ENCODE results near the gene METTL17.
"Not testable (repeated sequence)": the region's sequence is repeated elsewhere in the genome, so short reads cannot be mapped to it uniquely, and the experiment has no call there.

METTL17 gene

GRCh38 chr14:20976291-20976690, 13.5 kb upstream of the METTL17 start:
- Histone ChIP-seq H3K4me1 (ENCODE audit: insufficient read depth, low read length) (peaks cover 4% of the 10 kb centered on the region), H3K27me3 (ENCODE audit: insufficient read depth, low read length) (peaks cover 14% of the 10 kb centered on the region), H2AFZ (ENCODE audit: low read depth, low read length) (no peak overlapping the region), H3K9me3 (ENCODE audit: low read length) (no peaks in the 10 kb centered on the region), H3K4me3 (ENCODE audit: low read length) (no peak overlapping the region), H3K36me3 (ENCODE audit: insufficient read depth, low read length) (no peaks in the 10 kb centered on the region)

DNA sequence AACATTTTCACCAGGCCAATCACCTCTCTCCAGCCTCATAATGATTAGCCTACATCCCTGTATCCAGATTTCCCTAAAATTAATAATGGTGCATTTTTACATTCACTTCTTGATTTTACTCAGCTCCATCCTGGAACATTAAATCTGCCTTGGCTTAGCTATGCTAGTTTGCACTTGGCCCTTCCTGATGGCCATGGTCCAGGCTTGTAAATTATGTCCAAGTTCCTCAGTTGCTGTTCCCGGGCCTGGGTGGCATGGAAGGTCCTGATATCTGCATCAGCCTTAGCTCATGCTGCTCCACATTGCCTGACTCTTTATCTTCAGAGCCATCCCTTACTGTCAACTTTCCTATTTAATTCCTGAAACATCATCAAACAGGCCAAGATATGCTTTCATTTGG, 11.1 kb upstream of the METTL17 start:
- H3K4me3 ChIP-seq (ENCODE audit: low read length) = no peak overlapping the region
- H3K36me3 ChIP-seq (ENCODE audit: insufficient read depth, low read length) = no peaks in the 10 kb centered on the region
- H2AFZ ChIP-seq (ENCODE audit: low read depth, low read length) = no peak overlapping the region
- H3K9me3 ChIP-seq (ENCODE audit: low read length) = no peaks in the 10 kb centered on the region
- H3K27me3 ChIP-seq (ENCODE audit: insufficient read depth, low read length) = peaks cover 14% of the 10 kb centered on the region
- H3K4me1 ChIP-seq (ENCODE audit: insufficient read depth, low read length) = no peaks in the 10 kb centered on the region

GRCh38 chr14:20980906-20981305, 8.9 kb upstream of the METTL17 start:
- Histone ChIP-seq H2AFZ (ENCODE audit: low read depth, low read length) (no peak overlapping the region), H3K4me3 (ENCODE audit: low read length) (no peak overlapping the region), H3K9me3 (ENCODE audit: low read length) (no peaks in the 10 kb centered on the region), H3K36me3 (ENCODE audit: insufficient read depth, low read length) (no peaks in the 10 kb centered on the region), H3K4me1 (ENCODE audit: insufficient read depth, low read length) (no peaks in the 10 kb centered on the region), H3K27me3 (ENCODE audit: insufficient read depth, low read length) (peaks cover 14% of the 10 kb centered on the region)

- H3K9me3 ChIP-seq (ENCODE audit: low read length) = no peaks in the 10 kb centered on the region
- H3K4me3 ChIP-seq (ENCODE audit: low read length) = no peak overlapping the region
These were observed 7.0 kb upstream of the METTL17 start for GRCh38 chr14:20982646-20983369.

DNA sequence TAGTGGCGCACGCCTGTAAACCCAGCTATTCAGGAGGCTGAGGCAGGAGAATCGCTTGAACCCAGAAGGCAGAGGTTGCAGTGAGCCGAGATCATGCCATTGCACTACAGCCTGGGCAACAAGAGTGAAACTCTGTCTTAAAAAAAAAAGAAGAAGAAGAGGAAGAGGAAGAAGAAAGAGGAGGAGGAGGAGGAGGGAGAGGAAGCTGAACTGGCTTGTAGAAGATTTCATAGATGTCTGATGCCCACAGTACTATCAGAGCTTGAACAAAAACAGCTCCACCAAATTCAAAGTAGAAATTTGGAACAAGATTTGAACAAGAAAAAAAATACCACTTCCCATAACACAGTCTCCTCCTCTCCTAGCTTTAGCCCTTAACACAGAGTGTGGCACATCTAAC, 4.1 kb upstream of the METTL17 start:
- H3K36me3 ChIP-seq (ENCODE audit: insufficient read depth, low read length); H3K4me1 ChIP-seq (ENCODE audit: insufficient read depth, low read length); H3K9me3 ChIP-seq (ENCODE audit: low read length); H3K4me3 ChIP-seq (ENCODE audit: low read length); H3K27me3 ChIP-seq (ENCODE audit: insufficient read depth, low read length); H2AFZ ChIP-seq (ENCODE audit: low read depth, low read length): not testable (repeated sequence)

More at GRCh38 chr14:20982646-20983369, 7.0 kb upstream of the METTL17 start:
- Histone ChIP-seq H3K4me1 (ENCODE audit: insufficient read depth, low read length) (no peaks in the 10 kb centered on the region), H3K27me3 (ENCODE audit: insufficient read depth, low read length) (peaks cover 10% of the 10 kb centered on the region), H2AFZ (ENCODE audit: low read depth, low read length) (no peak overlapping the region), H3K36me3 (ENCODE audit: insufficient read depth, low read length) (no peaks in the 10 kb centered on the region)

- Histone ChIP-seq H3K4me1 (ENCODE audit: insufficient read depth, low read length) (peaks cover 14% of the 10 kb centered on the region), H3K9me3 (ENCODE audit: low read length) (no peaks in the 10 kb centered on the region)
These were observed 3.0 kb upstream of the METTL17 start for GRCh38 chr14:20986811-20987210.

DNA sequence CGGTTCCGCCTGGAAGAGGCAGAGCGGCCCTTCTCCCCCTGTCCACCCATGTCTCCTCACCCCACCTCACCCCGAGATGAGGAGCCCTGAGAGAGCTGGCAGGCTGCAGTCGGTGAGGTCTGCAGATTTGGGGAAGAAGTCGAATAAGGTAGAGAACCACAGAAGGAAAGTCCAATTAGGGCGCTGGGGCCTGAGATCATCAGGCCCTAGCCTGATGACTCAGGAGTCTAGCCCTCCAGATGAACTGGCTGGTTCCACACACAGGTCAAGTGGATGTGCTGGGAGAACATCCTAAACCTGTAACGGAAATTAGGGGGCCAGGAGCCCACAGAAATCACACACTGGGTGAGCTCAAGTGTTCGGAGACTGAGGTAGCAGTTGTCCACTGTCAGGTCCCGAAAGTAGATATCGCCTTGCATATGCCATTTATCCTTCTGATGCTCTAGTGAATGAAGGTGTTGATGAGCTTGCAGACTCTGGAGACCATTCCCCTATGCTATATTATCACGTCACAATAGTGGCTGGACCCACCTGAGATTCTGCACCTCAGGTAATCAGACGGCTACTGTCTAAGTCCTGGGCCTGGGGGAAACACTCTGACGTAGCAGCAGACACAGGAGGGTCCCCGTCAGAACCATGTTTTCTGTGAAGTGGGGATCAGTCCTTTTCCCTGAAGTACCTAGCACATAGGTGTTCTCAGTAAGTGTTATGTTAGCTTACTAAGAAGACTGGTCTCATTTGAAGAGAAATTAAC, 886 bp upstream of the METTL17 start:
- H3K4me3 ChIP-seq (ENCODE audit: low read length) = peak overlapping the region; percentile 96
- H2AFZ ChIP-seq (ENCODE audit: low read depth, low read length) = peak overlapping the region; percentile 12
- H3K9me3 ChIP-seq (ENCODE audit: low read length) = no peaks in the 10 kb centered on the region
- peaks cover 14% of the 10 kb centered on the region for H3K4me1 ChIP-seq (ENCODE audit: insufficient read depth, low read length)
- peaks cover 19% of the 10 kb centered on the region for H3K36me3 ChIP-seq (ENCODE audit: insufficient read depth, low read length)
- H3K27me3 ChIP-seq (ENCODE audit: insufficient read depth, low read length) = no peaks in the 10 kb centered on the region

More at GRCh38 chr14:20986811-20987210, 3.0 kb upstream of the METTL17 start:
- Histone ChIP-seq H3K4me3 (ENCODE audit: low read length) (no peak overlapping the region), H3K36me3 (ENCODE audit: insufficient read depth, low read length) (peaks cover 3% of the 10 kb centered on the region), H2AFZ (ENCODE audit: low read depth, low read length) (no peak overlapping the region), H3K27me3 (ENCODE audit: insufficient read depth, low read length) (no peaks in the 10 kb centered on the region)

DNA sequence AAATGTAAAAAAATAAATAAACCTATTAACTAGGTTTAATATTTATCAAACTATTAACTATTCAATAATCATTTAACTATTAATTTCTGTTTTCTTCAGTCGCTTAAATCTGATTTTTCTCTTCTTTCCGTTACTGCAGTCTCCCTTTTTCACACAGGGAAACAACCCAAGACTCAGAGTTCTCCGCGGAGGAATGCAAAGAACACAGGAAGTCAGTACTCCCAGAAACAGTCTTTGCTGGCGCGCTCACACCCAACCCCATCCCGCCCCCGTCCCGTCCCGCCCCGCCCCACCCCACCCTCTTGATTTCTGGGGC, 351 bp upstream of the METTL17 start:
- Histone ChIP-seq H3K4me1 (ENCODE audit: insufficient read depth, low read length) (peaks cover 14% of the 10 kb centered on the region), H3K27me3 (ENCODE audit: insufficient read depth, low read length) (no peaks in the 10 kb centered on the region), H3K36me3 (ENCODE audit: insufficient read depth, low read length) (peaks cover 24% of the 10 kb centered on the region), H3K4me3 (ENCODE audit: low read length) (peak overlapping the region; percentile 96), H3K9me3 (ENCODE audit: low read length) (no peaks in the 10 kb centered on the region), H2AFZ (ENCODE audit: low read depth, low read length) (peak overlapping the region; percentile 12)

DNA sequence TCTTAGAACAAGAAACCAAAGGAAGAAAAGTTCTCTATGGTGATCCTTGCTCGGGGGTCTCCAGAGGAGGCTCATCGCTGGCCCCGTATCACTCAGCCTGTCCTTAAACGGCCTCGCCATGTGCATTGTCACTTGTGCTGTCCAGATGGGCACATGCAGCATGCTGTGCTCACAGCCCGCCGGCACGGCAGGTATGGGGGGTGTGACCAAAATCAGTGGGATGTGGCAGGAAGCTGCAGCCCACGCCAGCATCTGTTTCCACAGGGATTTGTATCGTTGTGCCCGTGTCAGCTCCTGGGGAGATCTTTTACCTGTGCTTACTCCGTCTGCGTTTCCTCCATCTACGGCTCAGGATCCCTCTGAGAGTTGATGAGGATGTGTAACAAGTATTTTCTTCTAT, 6.7 kb downstream of the METTL17 start:
- Histone ChIP-seq H3K36me3 (ENCODE audit: insufficient read depth, low read length) (peaks cover 53% of the 10 kb centered on the region), H3K4me1 (ENCODE audit: insufficient read depth, low read length) (peaks cover under 1% of the 10 kb centered on the region), H3K4me3 (ENCODE audit: low read length) (no peak overlapping the region), H3K27me3 (ENCODE audit: insufficient read depth, low read length) (no peaks in the 10 kb centered on the region), H3K9me3 (ENCODE audit: low read length) (no peaks in the 10 kb centered on the region), H2AFZ (ENCODE audit: low read depth, low read length) (no peak overlapping the region)

- Histone ChIP-seq H2AFZ (ENCODE audit: low read depth, low read length) (no peak overlapping the region), H3K27me3 (ENCODE audit: insufficient read depth, low read length) (no peaks in the 10 kb centered on the region), H3K4me1 (ENCODE audit: insufficient read depth, low read length) (no peaks in the 10 kb centered on the region), H3K9me3 (ENCODE audit: low read length) (no peaks in the 10 kb centered on the region), H3K4me3 (ENCODE audit: low read length) (no peak overlapping the region), H3K36me3 (ENCODE audit: insufficient read depth, low read length) (peaks cover 47% of the 10 kb centered on the region)
These were observed 7.3 kb downstream of the METTL17 start for GRCh38 chr14:20997115-20997514.

DNA sequence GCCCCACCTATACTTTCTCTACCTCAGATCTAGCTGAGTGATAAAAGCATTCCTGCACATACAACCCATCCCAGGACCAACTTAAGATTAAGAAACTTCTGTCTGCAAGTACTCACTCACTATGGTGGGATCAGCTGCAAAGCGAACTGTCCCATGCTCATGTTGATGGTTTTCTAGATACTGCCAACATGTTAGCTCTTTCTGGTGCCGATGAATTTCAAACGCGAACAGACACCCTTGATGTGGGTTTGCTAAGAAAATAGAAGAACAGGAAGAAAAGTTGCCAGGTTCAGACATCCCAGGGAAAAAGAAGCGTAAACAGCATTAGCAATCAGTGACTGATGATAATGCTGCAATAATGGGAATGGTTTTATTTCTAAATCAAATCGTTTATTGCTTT, 7.8 kb downstream of the METTL17 start:
- Histone ChIP-seq H3K9me3 (ENCODE audit: low read length) (no peaks in the 10 kb centered on the region), H2AFZ (ENCODE audit: low read depth, low read length) (no peak overlapping the region), H3K4me3 (ENCODE audit: low read length) (no peak overlapping the region), H3K4me1 (ENCODE audit: insufficient read depth, low read length) (no peaks in the 10 kb centered on the region), H3K36me3 (ENCODE audit: insufficient read depth, low read length) (peaks cover 43% of the 10 kb centered on the region), H3K27me3 (ENCODE audit: insufficient read depth, low read length) (no peaks in the 10 kb centered on the region)

- no peaks in the 10 kb centered on the region for H3K9me3 ChIP-seq (ENCODE audit: low read length)
- no peaks in the 10 kb centered on the region for H3K4me1 ChIP-seq (ENCODE audit: insufficient read depth, low read length)
- no peaks in the 10 kb centered on the region for H3K27me3 ChIP-seq (ENCODE audit: insufficient read depth, low read length)
- H3K4me3 ChIP-seq (ENCODE audit: low read length) = no peak overlapping the region
- no peak overlapping the region for H2AFZ ChIP-seq (ENCODE audit: low read depth, low read length)
- H3K36me3 ChIP-seq (ENCODE audit: insufficient read depth, low read length) = peaks cover 37% of the 10 kb centered on the region
These were observed 8.4 kb downstream of the METTL17 start for GRCh38 chr14:20998139-20998538.

DNA sequence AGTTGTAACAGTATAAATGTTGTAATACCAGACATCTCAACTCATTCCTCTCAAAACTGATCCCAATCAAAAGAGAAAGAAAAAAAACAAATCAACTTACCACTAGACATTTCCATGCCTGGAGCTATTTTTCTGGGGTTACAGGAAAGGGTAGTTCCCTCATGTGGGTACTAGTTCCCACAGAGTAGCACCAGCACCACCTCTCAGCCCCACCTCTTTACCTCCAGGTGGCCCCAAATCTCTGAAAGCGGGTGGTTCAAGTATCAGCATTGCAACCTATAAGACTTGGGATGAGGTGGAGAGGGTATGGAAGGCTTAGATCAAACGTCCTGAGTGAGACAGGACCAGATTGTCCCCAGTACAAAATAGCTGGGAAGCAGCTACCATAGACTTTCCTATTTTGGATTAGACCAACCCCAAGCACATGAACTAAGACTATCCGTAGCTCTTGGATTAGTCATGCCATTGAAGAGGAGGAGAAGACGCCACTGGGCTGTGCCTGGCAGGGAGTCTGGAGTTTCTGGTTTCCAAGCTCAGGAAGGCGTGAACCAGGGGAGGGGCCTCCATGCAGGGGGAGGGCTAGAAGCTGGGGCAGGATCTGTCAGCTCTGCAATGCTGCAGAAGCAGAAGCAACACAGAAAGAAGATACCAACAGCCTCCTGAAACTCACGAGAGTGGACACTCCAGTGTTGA, 9.0 kb downstream of the METTL17 start, which contains the start of gene SLC39A2:
Gene SLC39A2 (plus strand): TSS at position 620 of the 693 bp plus-strand sequence. CDS start 154 bp downstream, outside the sequence.
- Histone ChIP-seq H3K27me3 (ENCODE audit: insufficient read depth, low read length) (no peaks in the 10 kb centered on the region), H3K4me3 (ENCODE audit: low read length) (no peak within 1 kb of the TSS), H3K9me3 (ENCODE audit: low read length) (no peaks in the 10 kb centered on the region), H2AFZ (ENCODE audit: low read depth, low read length) (no peak within 1 kb of the TSS), H3K36me3 (ENCODE audit: insufficient read depth, low read length) (peaks cover 34% of the 10 kb centered on the region), H3K4me1 (ENCODE audit: insufficient read depth, low read length) (no peaks in the 10 kb centered on the region)

Measured in neuron (in vitro differentiated cells).